B cell (primary cell): ENCODE results near the gene CCDC38. TPM values are rescaled to one million over a fixed set of nuclear protein-coding genes. Genes with fewer than 3 reads are reported as not detected.

Source experiments
- ATAC-seq: fragments of 200-7000 bp; cut with Tn5 transposase; one replicate; pipeline ENCODE4 v1.10.0; 2021; ENCODE audit warnings: low read depth, mild to moderate bottlenecking, moderate number of reproducible peaks, moderate library complexity
- CTCF ChIA-PET: fragments of 350-600 bp; sonication (Branson Sonifier 250); formaldehyde crosslinking; loops from one replicate; lab custom pipeline; 2021; ENCODE audit warnings: antibody characterized with exemption, inconsistent platforms; lab: Charles Lee
- POLR2A ChIA-PET: fragments of 350-600 bp; sonication (Branson Sonifier 250); formaldehyde crosslinking; loops from one replicate; lab custom pipeline; 2021; ENCODE audit warnings: antibody characterized with exemption; lab: Charles Lee
- DNase-seq: peaks from one replicate; pipeline ENCODE4 v3.0.0; 2013
- H2AFZ ChIP-seq: 2 replicates; pipeline ENCODE4 v1.6.1; 2012; ENCODE audit warnings: mild to moderate bottlenecking, low read depth, low read length; ENCODE audit not compliant: insufficient read depth, poor library complexity, severe bottlenecking
- H3K27ac ChIP-seq, 2 donors: 1 replicate in 1 of 2; 2 replicates in 1 of 2; pipeline ENCODE4 v1.5.1; 2012 to 2013; ENCODE audit warnings: low read length in 2 of 2, mild to moderate bottlenecking in 2 of 2, moderate library complexity in 1 of 2
- H3K27me3 ChIP-seq, 4 experiments: fragments of 200-600 bp in 1 of 4; sonication (generic) in 1 of 4; replicated peaks in 1 of 4; 1 replicate in 2 of 4; 2 replicates in 2 of 4; pipeline versions ENCODE4 v1.6.1 to v1.7.0; 2013 to 2016; ENCODE audit warnings: low read length in 3 of 4, mild to moderate bottlenecking in 2 of 4, mixed read lengths in 1 of 4, moderate library complexity in 1 of 4; ENCODE audit not compliant: insufficient read depth in 4 of 4, control insufficient read depth in 3 of 4; ENCODE audit errors: control extremely low read depth in 1 of 4
- H3K36me3 ChIP-seq, 2 experiments: replicated peaks in 1 of 2; 1 replicate in 1 of 2; 2 replicates in 1 of 2; pipeline versions ENCODE4 v1.6.1 to v1.7.1; 2013; ENCODE audit warnings: low read length in 1 of 2; ENCODE audit not compliant: insufficient read depth in 2 of 2, control insufficient read depth in 1 of 2; ENCODE audit errors: control extremely low read depth in 1 of 2, extremely low read depth in 1 of 2
- H3K4me1 ChIP-seq, 2 donors: fragments of 200-600 bp in 1 of 2; sonication (generic) in 1 of 2; 1 replicate in 1 of 2; 2 replicates in 1 of 2; pipeline versions ENCODE4 v1.5.1 to v1.6.1; 2013 to 2017; ENCODE audit warnings: low read length in 2 of 2; ENCODE audit not compliant: control insufficient read depth in 2 of 2, insufficient read depth in 2 of 2
- H3K4me2 ChIP-seq: replicated peaks from 2 replicates; pipeline ENCODE3; 2012; ENCODE audit warnings: mild to moderate bottlenecking, low read depth, low read length; ENCODE audit not compliant: poor library complexity, severe bottlenecking
- H3K4me3 ChIP-seq, 5 experiments: fragments of 200-600 bp in 1 of 5; sonication (generic) in 1 of 5; 1 replicate in 3 of 5; 2 replicates in 2 of 5; pipeline versions ENCODE4 v1.5.1 to v1.7.0; 2011 to 2016; ENCODE audit warnings: low read length in 4 of 5, mild to moderate bottlenecking in 4 of 5, low read depth in 2 of 5, control low read depth in 1 of 5, moderate library complexity in 1 of 5; ENCODE audit not compliant: insufficient read depth in 1 of 5; ENCODE audit errors: control extremely low read depth in 1 of 5, extremely low read depth in 1 of 5
- H3K79me2 ChIP-seq: fragments of 200-600 bp; sonication (generic); one replicate; pipeline ENCODE4 v1.6.0; 2016; ENCODE audit warnings: low read length; ENCODE audit not compliant: control insufficient read depth, insufficient read depth
- H3K9ac ChIP-seq: fragments of 200-600 bp; sonication (generic); 2 replicates; pipeline ENCODE4 v1.6.1; 2017; ENCODE audit warnings: mild to moderate bottlenecking, low read length, moderate library complexity
- H3K9me3 ChIP-seq, 3 donors: one replicate each; pipeline versions ENCODE4 v1.6.1 to v1.7.1; 2013; ENCODE audit warnings: low read length in 2 of 3; ENCODE audit not compliant: control insufficient read depth in 2 of 3, insufficient read depth in 1 of 3; ENCODE audit errors: control extremely low read depth in 1 of 3
- H4K20me1 ChIP-seq: 2 replicates; pipeline ENCODE4 v1.6.0; 2012; ENCODE audit warnings: mild to moderate bottlenecking, low read length; ENCODE audit not compliant: insufficient read depth, control insufficient read depth, poor library complexity, severe bottlenecking
- H3K27ac Mint-ChIP-seq: one replicate; pipeline ENCODE4 v1.8.0; 2021; ENCODE audit warnings: mixed read lengths
- H3K27me3 Mint-ChIP-seq: one replicate; pipeline ENCODE4 v1.8.0; 2021; ENCODE audit warnings: mixed read lengths
- H3K4me1 Mint-ChIP-seq: one replicate; pipeline ENCODE4 v1.8.0; 2021; ENCODE audit warnings: mixed read lengths
- H3K4me3 Mint-ChIP-seq: one replicate; pipeline ENCODE4 v1.8.0; 2021; ENCODE audit warnings: mixed read lengths
- H3K9me3 Mint-ChIP-seq: one replicate; pipeline ENCODE4 v1.8.0; 2022; ENCODE audit warnings: mixed read lengths; ENCODE audit not compliant: insufficient read depth
- CTCF ChIP-seq: fragments of 200-600 bp; IDR thresholded peaks from one replicate; pipeline ENCODE4 v1.8.0; 2022; ENCODE audit warnings: antibody characterized with exemption, mild to moderate bottlenecking
- EZH2 ChIP-seq: IDR thresholded peaks from 2 replicates; pipeline ENCODE4 v1.6.1; 2012; ENCODE audit warnings: borderline replicate concordance, low read depth, mild to moderate bottlenecking, moderate library complexity, low read length; ENCODE audit not compliant: insufficient read depth, poor library complexity, severe bottlenecking
- WGBS: methylation state at CpG from one replicate; pipeline ENCODE4 v1.1.5; 2013; ENCODE audit warnings: missing lambda C conversion rate; ENCODE audit not compliant: insufficient coverage; 5-methylcytosine and 5-hydroxymethylcytosine counted together
- intact Hi-C: fragments of 100-400 bp; cut with micrococcal nuclease; formaldehyde crosslinking; loops from one replicate; pipeline ENCODE4 v1.10.0; 2022
- polyA plus RNA-seq: library from polyadenylated mRNA; depleted of rRNA; stranded (reverse); fragments of >200 nt; gene quantifications from 2 replicates; pipeline ENCODE4 v1.2.3, GENCODE V29; 2012
- total RNA-seq, 2 donors: library from RNA; stranded (reverse); fragments of 120-200 nt in 1 of 2; gene quantifications; 1 replicate in 1 of 2; 2 replicates in 1 of 2; pipeline versions ENCODE4 v1.2.3 to v1.2.4, GENCODE V29; 2013 to 2022

Gene CCDC38
- total and polyA plus RNA-seq, 2 donors (not counting 1 experiment from before 2014, with no cell fraction given) = 1.3 TPM; not detected in 1

DNA sequence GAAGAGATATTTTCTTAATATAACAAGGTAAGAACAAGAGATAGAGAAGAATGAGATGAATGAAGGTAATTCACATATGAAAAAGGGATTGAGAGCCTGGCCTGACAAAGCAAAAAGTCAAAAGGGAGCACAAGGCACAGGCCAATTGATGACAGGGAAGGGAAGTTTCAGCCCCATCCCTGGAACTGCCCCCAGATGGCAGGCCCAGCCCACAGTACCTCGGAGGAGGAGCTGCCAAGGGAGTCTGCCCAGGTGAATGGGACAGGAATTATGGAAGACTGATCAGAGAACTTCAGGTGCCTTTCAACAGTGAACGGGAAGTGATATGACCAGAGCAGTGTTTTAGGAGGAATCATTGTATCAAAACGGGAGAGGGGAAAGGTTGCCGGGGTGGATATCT is 68.0 kb downstream of the CCDC38 start:
- no peak overlapping the region for H2AFZ ChIP-seq
- no peak for DNase-seq
- ChIA-PET CTCF (no interaction called here), POLR2A (no interaction called here)
- H3K9ac ChIP-seq = no peak overlapping the region
- Mint-ChIP-seq H3K27me3 (no peaks in the 10 kb centered on the region), H3K4me1 (peaks cover 6% of the 10 kb centered on the region), H3K4me3 (no peak overlapping the region), H3K27ac (no peak overlapping the region), H3K9me3 (no peaks in the 10 kb centered on the region)
- H3K4me3 ChIP-seq = no peak overlapping the region
- H3K27me3 ChIP-seq = no peaks in the 10 kb centered on the region
- peaks cover 0 to 19% of the 10 kb centered on the region in 2 experiments for H3K36me3 ChIP-seq
- whole genome bisulfite sequencing = 100% methylated on average over 1 of the region's 4 CpGs
- H3K27ac ChIP-seq = no peak overlapping the region
- H4K20me1 ChIP-seq = no peaks in the 10 kb centered on the region
- no peak overlapping the region for H3K4me2 ChIP-seq
- intact Hi-C loops = no loop called here
- no peak for TF ChIP-seq EZH2
- TF ChIP-seq CTCF = no peak
- no peak for ATAC-seq
- no peaks in the 10 kb centered on the region for H3K9me3 ChIP-seq
- no peaks in the 10 kb centered on the region for H3K79me2 ChIP-seq
- H3K4me1 ChIP-seq = peaks cover 0 to under 1% of the 10 kb centered on the region in 2 donors

DNA sequence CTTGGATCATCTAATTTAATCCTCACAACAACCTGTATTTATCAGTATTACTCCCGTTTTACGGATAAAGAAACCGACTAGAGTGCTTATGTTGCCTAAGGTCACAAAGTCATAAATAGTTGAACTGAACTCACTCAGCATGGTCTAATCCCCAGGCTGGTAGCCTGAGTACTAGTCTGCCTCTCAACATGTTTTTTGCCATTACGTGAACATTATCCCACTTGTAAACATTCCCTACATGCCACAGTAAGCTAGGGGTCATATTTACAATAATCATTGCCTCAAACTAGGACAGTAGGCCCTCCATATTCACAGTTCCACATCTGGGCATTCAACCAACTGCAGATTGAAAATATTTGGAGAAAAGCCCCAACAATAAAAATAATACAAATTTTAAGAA is 71.5 kb downstream of the CCDC38 start:
- POLR2A ChIA-PET = no interaction called here
- WGBS = 100% methylated on average over 4 of the region's 4 CpGs

More for the DNA sequence above, 71.5 kb downstream of the CCDC38 start:
- Histone ChIP-seq H3K4me3 (no peak overlapping the region), H3K9ac (no peak overlapping the region), H3K4me1 (peaks cover 5 to 10% of the 10 kb centered on the region in 2 donors), H3K4me2 (no peak overlapping the region), H3K79me2 (no peaks in the 10 kb centered on the region), H3K27me3 (no peaks in the 10 kb centered on the region), H4K20me1 (no peaks in the 10 kb centered on the region), H3K27ac (no peak overlapping the region), H2AFZ (no peak overlapping the region), H3K9me3 (no peaks in the 10 kb centered on the region), H3K36me3 (peaks cover 0 to 24% of the 10 kb centered on the region in 2 experiments)
- H3K27ac Mint-ChIP-seq = no peak overlapping the region
- no peaks in the 10 kb centered on the region for H3K9me3 Mint-ChIP-seq
- CTCF ChIA-PET = no interaction called here
- no peak for ATAC-seq
- intact Hi-C loops = no loop called here
- no peak overlapping the region for H3K4me3 Mint-ChIP-seq
- H3K27me3 Mint-ChIP-seq = no peaks in the 10 kb centered on the region
- no peak for DNase-seq
- H3K4me1 Mint-ChIP-seq = peaks cover 20% of the 10 kb centered on the region
- TF ChIP-seq CTCF (no peak), EZH2 (no peak)
